Measurements from ENCODE around the gene NRARP.

Gene NRARP

GRCh38 chr9:137276473-137277328 lies 25.4 kb downstream of the NRARP start:
- no peak overlapping the region for H2AFZ ChIP-seq (ENCODE audit: low read depth, low read length)
- H3K4me3 ChIP-seq (ENCODE audit: low read length), result no peak overlapping the region

GRCh38 chr9:137275588-137276472 lies 26.2 kb downstream of the NRARP start:
- no peaks in the 10 kb centered on the region for H3K27me3 ChIP-seq (ENCODE audit: insufficient read depth, low read length)
- no peak overlapping the region for H2AFZ ChIP-seq (ENCODE audit: low read depth, low read length)
- no peaks in the 10 kb centered on the region for H3K4me1 ChIP-seq (ENCODE audit: insufficient read depth, low read length)
- peaks cover 13% of the 10 kb centered on the region for H3K9me3 ChIP-seq (ENCODE audit: low read length)
- H3K4me3 ChIP-seq (ENCODE audit: low read length), result no peak overlapping the region
- H3K36me3 ChIP-seq (ENCODE audit: insufficient read depth, low read length), result peaks cover 28% of the 10 kb centered on the region

More at GRCh38 chr9:137276473-137277328, 25.4 kb downstream of the NRARP start:
- H3K36me3 ChIP-seq (ENCODE audit: insufficient read depth, low read length), result peaks cover 28% of the 10 kb centered on the region
- no peaks in the 10 kb centered on the region for H3K27me3 ChIP-seq (ENCODE audit: insufficient read depth, low read length)
- H3K9me3 ChIP-seq (ENCODE audit: low read length), result peaks cover 13% of the 10 kb centered on the region
- H3K4me1 ChIP-seq (ENCODE audit: insufficient read depth, low read length), result no peaks in the 10 kb centered on the region

GRCh38 chr9:137275203-137275587 lies 26.9 kb downstream of the NRARP start:
- Histone ChIP-seq H3K4me1 (ENCODE audit: insufficient read depth, low read length) (no peaks in the 10 kb centered on the region), H3K27me3 (ENCODE audit: insufficient read depth, low read length) (no peaks in the 10 kb centered on the region), H3K9me3 (ENCODE audit: low read length) (peaks cover 11% of the 10 kb centered on the region), H3K36me3 (ENCODE audit: insufficient read depth, low read length) (peaks cover 28% of the 10 kb centered on the region), H2AFZ (ENCODE audit: low read depth, low read length) (no peak overlapping the region), H3K4me3 (ENCODE audit: low read length) (no peak overlapping the region)

- no peak overlapping the region for H3K4me3 ChIP-seq (ENCODE audit: low read length)
- peaks cover under 1% of the 10 kb centered on the region for H3K9me3 ChIP-seq (ENCODE audit: low read length)
- no peaks in the 10 kb centered on the region for H3K4me1 ChIP-seq (ENCODE audit: insufficient read depth, low read length)
- H2AFZ ChIP-seq (ENCODE audit: low read depth, low read length), result no peak overlapping the region
- peaks cover 38% of the 10 kb centered on the region for H3K36me3 ChIP-seq (ENCODE audit: insufficient read depth, low read length)
- H3K27me3 ChIP-seq (ENCODE audit: insufficient read depth, low read length), result no peaks in the 10 kb centered on the region
These were observed 28.3 kb downstream of the NRARP start for GRCh38 chr9:137273611-137274320.

- Histone ChIP-seq H3K27me3 (ENCODE audit: insufficient read depth, low read length) (no peaks in the 10 kb centered on the region), H2AFZ (ENCODE audit: low read depth, low read length) (no peak overlapping the region), H3K4me3 (ENCODE audit: low read length) (no peak overlapping the region), H3K36me3 (ENCODE audit: insufficient read depth, low read length) (peaks cover 42% of the 10 kb centered on the region), H3K4me1 (ENCODE audit: insufficient read depth, low read length) (no peaks in the 10 kb centered on the region), H3K9me3 (ENCODE audit: low read length) (no peaks in the 10 kb centered on the region)
These were observed 29.0 kb downstream of the NRARP start for GRCh38 chr9:137273095-137273490.

- Histone ChIP-seq H3K4me1 (ENCODE audit: insufficient read depth, low read length) (no peaks in the 10 kb centered on the region), H3K36me3 (ENCODE audit: insufficient read depth, low read length) (peaks cover 48% of the 10 kb centered on the region), H3K27me3 (ENCODE audit: insufficient read depth, low read length) (no peaks in the 10 kb centered on the region), H2AFZ (ENCODE audit: low read depth, low read length) (no peak overlapping the region), H3K9me3 (ENCODE audit: low read length) (no peaks in the 10 kb centered on the region), H3K4me3 (ENCODE audit: low read length) (no peak overlapping the region)
These were observed 29.6 kb downstream of the NRARP start for GRCh38 chr9:137272241-137273094.

GRCh38 chr9:137271696-137272076 lies 30.4 kb downstream of the NRARP start:
- Histone ChIP-seq H3K9me3 (ENCODE audit: low read length) (no peaks in the 10 kb centered on the region), H3K4me1 (ENCODE audit: insufficient read depth, low read length) (no peaks in the 10 kb centered on the region), H3K4me3 (ENCODE audit: low read length) (no peak overlapping the region), H3K27me3 (ENCODE audit: insufficient read depth, low read length) (no peaks in the 10 kb centered on the region), H2AFZ (ENCODE audit: low read depth, low read length) (no peak overlapping the region), H3K36me3 (ENCODE audit: insufficient read depth, low read length) (peaks cover 56% of the 10 kb centered on the region)

GRCh38 chr9:137270929-137271695 lies 31.0 kb downstream of the NRARP start:
- no peak overlapping the region for H3K4me3 ChIP-seq (ENCODE audit: low read length)
- no peaks in the 10 kb centered on the region for H3K27me3 ChIP-seq (ENCODE audit: insufficient read depth, low read length)
- no peak overlapping the region for H2AFZ ChIP-seq (ENCODE audit: low read depth, low read length)
- H3K9me3 ChIP-seq (ENCODE audit: low read length), result no peaks in the 10 kb centered on the region
- H3K4me1 ChIP-seq (ENCODE audit: insufficient read depth, low read length), result no peaks in the 10 kb centered on the region
- H3K36me3 ChIP-seq (ENCODE audit: insufficient read depth, low read length), result peaks cover 62% of the 10 kb centered on the region

- Histone ChIP-seq H3K27me3 (ENCODE audit: insufficient read depth, low read length) (no peaks in the 10 kb centered on the region), H2AFZ (ENCODE audit: low read depth, low read length) (no peak overlapping the region), H3K36me3 (ENCODE audit: insufficient read depth, low read length) (peaks cover 70% of the 10 kb centered on the region), H3K4me1 (ENCODE audit: insufficient read depth, low read length) (no peaks in the 10 kb centered on the region), H3K4me3 (ENCODE audit: low read length) (no peak overlapping the region), H3K9me3 (ENCODE audit: low read length) (no peaks in the 10 kb centered on the region)
These were observed 32.8 kb downstream of the NRARP start for GRCh38 chr9:137269231-137269772.

- Histone ChIP-seq H3K36me3 (ENCODE audit: insufficient read depth, low read length) (peaks cover 69% of the 10 kb centered on the region), H3K4me3 (ENCODE audit: low read length) (no peak overlapping the region), H3K4me1 (ENCODE audit: insufficient read depth, low read length) (no peaks in the 10 kb centered on the region), H3K9me3 (ENCODE audit: low read length) (no peaks in the 10 kb centered on the region), H2AFZ (ENCODE audit: low read depth, low read length) (no peak overlapping the region), H3K27me3 (ENCODE audit: insufficient read depth, low read length) (no peaks in the 10 kb centered on the region)
These were observed 33.4 kb downstream of the NRARP start for GRCh38 chr9:137268538-137269201.

- Histone ChIP-seq H3K9me3 (ENCODE audit: low read length) (no peaks in the 10 kb centered on the region), H3K27me3 (ENCODE audit: insufficient read depth, low read length) (no peaks in the 10 kb centered on the region), H3K4me3 (ENCODE audit: low read length) (no peak overlapping the region), H3K4me1 (ENCODE audit: insufficient read depth, low read length) (no peaks in the 10 kb centered on the region), H3K36me3 (ENCODE audit: insufficient read depth, low read length) (peaks cover 68% of the 10 kb centered on the region), H2AFZ (ENCODE audit: low read depth, low read length) (no peak overlapping the region)
These were observed 34.1 kb downstream of the NRARP start for GRCh38 chr9:137267933-137268355.

Measured in neuron (in vitro differentiated cells).